Activated CD8-positive, alpha-beta T cell treated with anti-CD3 and anti-CD28 coated beads for 36 hours (primary cell): ENCODE results near the gene PRKG2. TPM values are rescaled to one million over a fixed set of nuclear protein-coding genes. Genes with fewer than 3 reads are reported as not detected.

Experiments used
- ATAC-seq: fragments of 200-7000 bp; cut with Tn5 transposase; one replicate; pipeline ENCODE4 v1.10.0; 2021; ENCODE audit warnings: mild to moderate bottlenecking, moderate library complexity
- CTCF ChIA-PET: fragments of 350-600 bp; sonication (Branson Sonifier 250); formaldehyde crosslinking; loops from one replicate; lab custom pipeline; 2021; ENCODE audit warnings: antibody characterized with exemption; lab: Charles Lee
- POLR2A ChIA-PET: fragments of 350-600 bp; sonication (Branson Sonifier 250); formaldehyde crosslinking; loops from one replicate; lab custom pipeline; 2021; ENCODE audit warnings: antibody characterized with exemption; lab: Charles Lee
- DNase-seq: peaks from one replicate; pipeline ENCODE4 v3.0.0-alpha.2; 2020
- H3K27ac Mint-ChIP-seq: one replicate; pipeline ENCODE4 v1.8.0; 2021; ENCODE audit warnings: mild to moderate bottlenecking, mixed read lengths
- H3K27me3 Mint-ChIP-seq: one replicate; pipeline ENCODE4 v1.8.0; 2021; ENCODE audit warnings: mixed read lengths
- H3K36me3 Mint-ChIP-seq: one replicate; pipeline ENCODE4 v1.8.0; 2021; ENCODE audit warnings: low read depth, mixed read lengths
- H3K4me1 Mint-ChIP-seq: one replicate; pipeline ENCODE4 v1.8.0; 2021; ENCODE audit warnings: low read depth, mixed read lengths
- H3K4me3 Mint-ChIP-seq: one replicate; pipeline ENCODE4 v1.8.0; 2021; ENCODE audit warnings: mild to moderate bottlenecking, moderate library complexity, mixed read lengths
- H3K9me3 Mint-ChIP-seq: one replicate; pipeline ENCODE4 v1.8.0; 2021; ENCODE audit warnings: mixed read lengths
- intact Hi-C: fragments of 100-400 bp; cut with micrococcal nuclease; formaldehyde crosslinking; loops from one replicate; pipeline ENCODE4 v1.10.0; 2022
- total RNA-seq, 2 experiments: library from RNA; stranded (reverse); gene quantifications; one replicate each; pipeline ENCODE4 v1.2.3, GENCODE V29; 2021
- TF ChIP-seq, protein P1 (sequence below): fragments of 200-600 bp; IDR thresholded peaks from one replicate; pipeline ENCODE4 v1.8.0; 2022; ENCODE audit warnings: antibody characterized with exemption, mild to moderate bottlenecking

The PRKG2 gene
- total RNA-seq, 2 experiments from 2014 or later: 0.54 to 0.63 TPM

DNA sequence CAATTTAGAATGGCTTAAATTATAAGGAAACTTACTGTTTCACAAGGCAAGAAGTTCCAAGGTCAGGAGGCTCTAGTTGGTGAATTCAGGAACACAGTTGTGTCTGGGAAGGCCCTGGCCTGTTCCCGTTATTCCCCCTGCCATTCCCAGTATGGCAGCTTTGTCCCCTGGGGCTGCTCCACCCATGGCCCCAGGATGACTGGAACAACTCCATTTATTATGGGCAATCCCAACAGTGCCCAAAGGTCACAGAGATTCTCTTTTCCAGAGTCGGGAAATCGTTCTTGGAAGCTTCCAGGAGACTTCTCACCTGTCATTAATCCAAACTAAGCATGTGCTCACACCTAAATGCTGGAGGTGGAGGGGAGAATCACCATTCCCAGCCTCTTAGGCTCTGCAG lies 2.8 kb upstream of the PRKG2 start:
- peaks cover 12% of the 10 kb centered on the region for H3K4me1 Mint-ChIP-seq
- peaks cover 45% of the 10 kb centered on the region for H3K27me3 Mint-ChIP-seq
- H3K4me3 Mint-ChIP-seq: no peak overlapping the region
- TF ChIP-seq, protein P1, sequence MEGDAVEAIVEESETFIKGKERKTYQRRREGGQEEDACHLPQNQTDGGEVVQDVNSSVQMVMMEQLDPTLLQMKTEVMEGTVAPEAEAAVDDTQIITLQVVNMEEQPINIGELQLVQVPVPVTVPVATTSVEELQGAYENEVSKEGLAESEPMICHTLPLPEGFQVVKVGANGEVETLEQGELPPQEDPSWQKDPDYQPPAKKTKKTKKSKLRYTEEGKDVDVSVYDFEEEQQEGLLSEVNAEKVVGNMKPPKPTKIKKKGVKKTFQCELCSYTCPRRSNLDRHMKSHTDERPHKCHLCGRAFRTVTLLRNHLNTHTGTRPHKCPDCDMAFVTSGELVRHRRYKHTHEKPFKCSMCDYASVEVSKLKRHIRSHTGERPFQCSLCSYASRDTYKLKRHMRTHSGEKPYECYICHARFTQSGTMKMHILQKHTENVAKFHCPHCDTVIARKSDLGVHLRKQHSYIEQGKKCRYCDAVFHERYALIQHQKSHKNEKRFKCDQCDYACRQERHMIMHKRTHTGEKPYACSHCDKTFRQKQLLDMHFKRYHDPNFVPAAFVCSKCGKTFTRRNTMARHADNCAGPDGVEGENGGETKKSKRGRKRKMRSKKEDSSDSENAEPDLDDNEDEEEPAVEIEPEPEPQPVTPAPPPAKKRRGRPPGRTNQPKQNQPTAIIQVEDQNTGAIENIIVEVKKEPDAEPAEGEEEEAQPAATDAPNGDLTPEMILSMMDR: no peak
- ChIA-PET CTCF (no interaction called here), POLR2A (no interaction called here)
- intact Hi-C loops: no loop called here
- no peaks in the 10 kb centered on the region for H3K36me3 Mint-ChIP-seq
- ATAC-seq (no peak), DNase-seq (no peak)
- no peaks in the 10 kb centered on the region for H3K9me3 Mint-ChIP-seq
- no peak overlapping the region for H3K27ac Mint-ChIP-seq

- H3K27me3 Mint-ChIP-seq: peaks cover 40% of the 10 kb centered on the region
- peak overlapping the region; percentile 33 for H3K4me3 Mint-ChIP-seq
These were observed 909 bp upstream of the PRKG2 start for GRCh38 chr4:81215931-81216330.

DNA sequence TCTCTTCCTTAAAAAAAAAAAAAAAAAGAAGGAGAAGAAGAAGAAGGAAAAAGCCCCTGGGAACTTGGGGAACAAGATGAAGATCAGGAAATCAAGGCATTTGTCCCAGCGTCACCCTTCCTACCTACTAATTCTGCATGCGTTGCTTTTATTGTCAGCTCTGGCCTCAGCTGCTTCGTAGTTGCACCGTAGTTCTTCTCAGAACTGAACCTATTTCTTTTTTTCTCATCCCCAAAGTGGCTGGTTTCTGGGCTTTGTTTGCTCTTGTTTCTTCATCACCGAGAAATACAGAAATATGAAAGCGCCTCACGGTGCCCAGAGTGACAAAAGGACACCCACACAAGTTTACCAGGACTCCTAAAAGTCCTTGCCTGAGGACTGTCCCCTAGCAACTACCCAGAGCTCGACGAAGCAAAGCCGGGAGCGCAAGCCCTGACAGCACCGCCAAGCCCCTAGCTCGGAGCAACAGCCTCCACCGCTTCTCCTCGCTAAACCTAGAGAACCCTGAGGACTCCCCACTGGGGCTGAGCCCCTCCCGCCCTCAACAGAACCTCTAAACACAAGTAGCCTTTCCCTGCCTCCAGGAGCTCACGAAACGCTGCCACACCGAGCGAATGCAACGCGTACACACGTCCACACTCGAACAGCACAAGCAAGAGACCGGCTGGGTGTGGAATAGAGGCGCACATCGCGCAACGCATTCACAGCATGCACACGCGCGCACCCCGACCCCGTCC lies 710 bp downstream of the PRKG2 start:
- ChIA-PET POLR2A (no interaction called here), CTCF (interaction anchor here (1.9 kb wide), 1 partner anchor 138 kb away, joined by 5 read pairs; no protein-coding TSS in a partner anchor)
- TF ChIP-seq, protein P1: no peak
- intact Hi-C loops: no loop called here
- H3K27me3 Mint-ChIP-seq: peaks cover 41% of the 10 kb centered on the region
- H3K36me3 Mint-ChIP-seq: no peaks in the 10 kb centered on the region
- DNase-seq: peak; percentile 5
- no peaks in the 10 kb centered on the region for H3K9me3 Mint-ChIP-seq
- peak; percentile 63 for ATAC-seq
- peaks cover 12% of the 10 kb centered on the region for H3K4me1 Mint-ChIP-seq
- H3K27ac Mint-ChIP-seq: no peak overlapping the region
- H3K4me3 Mint-ChIP-seq: peak overlapping the region; percentile 63

More at GRCh38 chr4:81215931-81216330, 909 bp upstream of the PRKG2 start:
- H3K36me3 Mint-ChIP-seq: no peaks in the 10 kb centered on the region
- no peak overlapping the region for H3K27ac Mint-ChIP-seq
- H3K9me3 Mint-ChIP-seq: no peaks in the 10 kb centered on the region
- DNase-seq (no peak), ATAC-seq (no peak)
- POLR2A ChIA-PET: interaction anchor here (0.7 kb wide), 1 partner anchor 16 kb away, joined by 3 read pairs; no protein-coding TSS in a partner anchor
- peaks cover 12% of the 10 kb centered on the region for H3K4me1 Mint-ChIP-seq
- intact Hi-C loops: no loop called here
- CTCF ChIA-PET: interaction anchor here (1.2 kb wide), 1 partner anchor 56 kb away, joined by 3 read pairs; no protein-coding TSS in a partner anchor
- TF ChIP-seq, protein P1: no peak

GRCh38 chr4:81213671-81214070 lies 1.4 kb downstream of the PRKG2 start:
- TF ChIP-seq, protein P1: no peak
- Mint-ChIP-seq H3K4me1 (peaks cover 12% of the 10 kb centered on the region), H3K4me3 (no peak overlapping the region), H3K27ac (no peak overlapping the region), H3K36me3 (no peaks in the 10 kb centered on the region), H3K9me3 (no peaks in the 10 kb centered on the region), H3K27me3 (peaks cover 39% of the 10 kb centered on the region)
- intact Hi-C loops: no loop called here
- POLR2A ChIA-PET: no interaction called here
- no peak for ATAC-seq
- CTCF ChIA-PET: interaction anchor here (1.9 to 2.0 kb wide), 2 partner anchors 138 to 144 kb away, joined by 5 to 7 read pairs; no protein-coding TSS in a partner anchor
- DNase-seq: no peak

- no peaks in the 10 kb centered on the region for H3K9me3 Mint-ChIP-seq
These were observed 3.1 kb downstream of the PRKG2 start for GRCh38 chr4:81211956-81212355.

More at GRCh38 chr4:81211956-81212355, 3.1 kb downstream of the PRKG2 start:
- CTCF ChIA-PET: interaction anchor here (2.0 kb wide), 1 partner anchor 142 kb away, joined by 7 read pairs; no protein-coding TSS in a partner anchor
- intact Hi-C loops: no loop called here
- H3K4me1 Mint-ChIP-seq: peaks cover 12% of the 10 kb centered on the region
- no peak overlapping the region for H3K27ac Mint-ChIP-seq
- DNase-seq: no peak
- no peak overlapping the region for H3K4me3 Mint-ChIP-seq
- ATAC-seq: no peak
- H3K36me3 Mint-ChIP-seq: no peaks in the 10 kb centered on the region
- H3K27me3 Mint-ChIP-seq: peaks cover 36% of the 10 kb centered on the region
- TF ChIP-seq, protein P1: no peak
- POLR2A ChIA-PET: no interaction called here
